ENCODE results near the gene SF3A2. TPM values are rescaled to one million over a fixed set of nuclear protein-coding genes. Genes with fewer than 3 reads are reported as not detected.

SF3A2 gene
- total RNA-seq, 2 experiments from 2014 or later: 124 to 206 TPM

DNA sequence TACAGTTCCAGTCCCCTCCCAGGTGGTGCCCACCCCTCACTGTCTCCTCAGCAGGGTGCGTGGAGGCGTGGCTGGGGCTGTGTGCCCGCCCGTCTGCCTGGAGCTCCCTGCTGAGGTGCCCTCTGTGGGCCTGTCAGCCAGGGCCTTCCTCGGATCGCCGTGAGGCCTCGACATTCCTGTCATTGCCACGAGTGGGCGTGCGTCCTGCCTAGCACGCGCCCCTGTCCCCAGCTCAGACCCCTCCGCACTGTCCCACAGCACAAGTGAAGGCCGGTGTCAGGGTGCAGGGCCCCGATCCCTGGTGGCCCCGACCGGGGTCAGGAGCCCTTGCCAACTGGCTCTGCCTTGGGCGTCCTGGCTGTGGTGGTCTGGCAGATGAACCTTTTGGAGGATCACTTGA is 40.7 kb upstream of the SF3A2 start:
- Histone ChIP-seq H3K9me3 (ENCODE audit: low read length) (no peaks in the 10 kb centered on the region), H3K9me2 (ENCODE audit: insufficient read depth, low read length) (no peaks in the 10 kb centered on the region), H3K4me2 (ENCODE audit: low read length) (no peak overlapping the region), H2AFZ (ENCODE audit: low read length) (no peak overlapping the region), H3K4me3 (ENCODE audit: low read depth, low read length, poor library complexity, severe bottlenecking) (no peak overlapping the region), H3K27ac (ENCODE audit: low read depth, low read length, poor library complexity, severe bottlenecking) (no peak overlapping the region), H3K79me2 (ENCODE audit: insufficient read depth, low read depth, low read length) (no peaks in the 10 kb centered on the region), H3K4me1 (ENCODE audit: insufficient read depth, low read length, poor library complexity, severe bottlenecking) (no peaks in the 10 kb centered on the region), H4K20me1 (ENCODE audit: insufficient read depth, low read length) (no peaks in the 10 kb centered on the region), H3K36me3 (ENCODE audit: insufficient read depth, low read length) (peaks cover 66% of the 10 kb centered on the region)
- TF ChIP-seq EZH2phosphoT487 (IDR thresholded peaks at IDR 0.05; ENCODE audit: borderline replicate concordance, low read depth, low read length) (no peak), CTCF (conservative IDR thresholded peaks at IDR 0.05; ENCODE audit: low read length) (no peak)
- POLR2A ChIA-PET: no interaction called here
- no TSS peak for BruUV-seq (replicated peaks)
- intact Hi-C loops (cut with micrococcal nuclease; ENCODE audit: unreplicated experiment): no loop called here
- no peak for DNase-seq (ENCODE audit: low spot score)
- CTCF ChIA-PET (ENCODE audit: unreplicated experiment): no interaction called here

- no peak for DNase-seq (ENCODE audit: low spot score)
- Histone ChIP-seq H3K27ac (ENCODE audit: low read depth, low read length, poor library complexity, severe bottlenecking) (no peak overlapping the region), H3K36me3 (ENCODE audit: insufficient read depth, low read length) (peaks cover 52% of the 10 kb centered on the region), H3K4me3 (ENCODE audit: low read depth, low read length, poor library complexity, severe bottlenecking) (no peak overlapping the region), H2AFZ (ENCODE audit: low read length) (no peak overlapping the region), H3K9me3 (ENCODE audit: low read length) (no peaks in the 10 kb centered on the region), H3K4me1 (ENCODE audit: insufficient read depth, low read length, poor library complexity, severe bottlenecking) (no peaks in the 10 kb centered on the region), H3K79me2 (ENCODE audit: insufficient read depth, low read depth, low read length) (no peaks in the 10 kb centered on the region), H3K4me2 (ENCODE audit: low read length) (no peak overlapping the region), H4K20me1 (ENCODE audit: insufficient read depth, low read length) (no peaks in the 10 kb centered on the region), H3K9me2 (ENCODE audit: insufficient read depth, low read length) (no peaks in the 10 kb centered on the region)
- no peak for TF ChIP-seq CTCF (conservative IDR thresholded peaks at IDR 0.05; ENCODE audit: low read length)
- TF ChIP-seq EZH2phosphoT487 (IDR thresholded peaks at IDR 0.05; ENCODE audit: borderline replicate concordance, low read depth, low read length): no peak
- BruUV-seq (replicated peaks): no TSS peak
- CTCF ChIA-PET (ENCODE audit: unreplicated experiment): no interaction called here
- intact Hi-C loops (cut with micrococcal nuclease; ENCODE audit: unreplicated experiment): no loop called here
- POLR2A ChIA-PET: no interaction called here
Observed at GRCh38 chr19:2197270-2197669, 39.4 kb upstream of the SF3A2 start.

- DNase-seq (ENCODE audit: low spot score): no peak
- ChIA-PET CTCF (ENCODE audit: unreplicated experiment) (no interaction called here), POLR2A (no interaction called here)
- TF ChIP-seq EZH2phosphoT487 (IDR thresholded peaks at IDR 0.05; ENCODE audit: borderline replicate concordance, low read depth, low read length) (no peak), CTCF (conservative IDR thresholded peaks at IDR 0.05; ENCODE audit: low read length) (no peak)
- H3K4me3 ChIP-seq (ENCODE audit: low read depth, low read length, poor library complexity, severe bottlenecking): no peak overlapping the region
- no peak overlapping the region for H2AFZ ChIP-seq (ENCODE audit: low read length)
- H3K4me2 ChIP-seq (ENCODE audit: low read length): no peak overlapping the region
- H3K9me2 ChIP-seq (ENCODE audit: insufficient read depth, low read length): no peaks in the 10 kb centered on the region
- H3K4me1 ChIP-seq (ENCODE audit: insufficient read depth, low read length, poor library complexity, severe bottlenecking): no peaks in the 10 kb centered on the region
- no peak overlapping the region for H3K27ac ChIP-seq (ENCODE audit: low read depth, low read length, poor library complexity, severe bottlenecking)
- peaks cover 49% of the 10 kb centered on the region for H3K36me3 ChIP-seq (ENCODE audit: insufficient read depth, low read length)
- H4K20me1 ChIP-seq (ENCODE audit: insufficient read depth, low read length): no peaks in the 10 kb centered on the region
- no peaks in the 10 kb centered on the region for H3K79me2 ChIP-seq (ENCODE audit: insufficient read depth, low read depth, low read length)
- intact Hi-C loops (cut with micrococcal nuclease; ENCODE audit: unreplicated experiment): no loop called here
- H3K9me3 ChIP-seq (ENCODE audit: low read length): no peaks in the 10 kb centered on the region
- BruUV-seq (replicated peaks): no TSS peak
Observed at GRCh38 chr19:2198317-2198716, 38.3 kb upstream of the SF3A2 start.

Data from OCI-LY7 (cell line).